GM23338 (cell line): ENCODE data around the gene CDKN3. TPM values are rescaled to one million over a fixed set of nuclear protein-coding genes. Genes with fewer than 3 reads are reported as not detected.
"Not testable (repeated sequence)": the region's sequence is repeated elsewhere in the genome, so short reads cannot be mapped to it uniquely, and the experiment has no call there.

Experiments
- ATAC-seq: fragments of 200-7000 bp; cut with Tn5 transposase; 3 replicates; pipeline ENCODE4 v1.9.1; 2020
- DNase-seq: peaks from one replicate; pipeline ENCODE4 v3.0.0-alpha.2; 2015; ENCODE audit warnings: low spot score
- H2AFZ ChIP-seq: fragments of 200-600 bp; sonication (generic); 2 replicates; pipeline ENCODE4 v1.8.0; 2016; ENCODE audit warnings: antibody characterized with exemption, mild to moderate bottlenecking, moderate library complexity
- H3F3A ChIP-seq: fragments of 200-600 bp; sonication (generic); replicated peaks from 2 replicates; pipeline ENCODE4 v1.8.0; 2017; ENCODE audit warnings: antibody characterized with exemption, mixed run types, low read depth
- H3K27ac ChIP-seq: fragments of 200-600 bp; sonication (generic); 2 replicates; pipeline ENCODE4 v1.6.1; 2016; ENCODE audit warnings: low read depth
- H3K27me3 ChIP-seq: fragments of 200-600 bp; sonication (generic); 2 replicates; pipeline ENCODE4 v1.8.0; 2016; ENCODE audit warnings: mild to moderate bottlenecking, mixed run types, moderate library complexity; ENCODE audit not compliant: insufficient read depth
- H3K36me3 ChIP-seq: fragments of 200-600 bp; sonication (generic); 2 replicates; pipeline ENCODE4 v1.8.0; 2016; ENCODE audit warnings: mild to moderate bottlenecking; ENCODE audit not compliant: insufficient read depth
- H3K4me1 ChIP-seq: fragments of 200-600 bp; sonication (generic); 2 replicates; pipeline ENCODE4 v1.8.0; 2016; ENCODE audit warnings: mild to moderate bottlenecking, moderate library complexity; ENCODE audit not compliant: insufficient read depth
- H3K4me2 ChIP-seq: fragments of 200-600 bp; sonication (generic); 2 replicates; pipeline ENCODE4 v1.7.1; 2017; ENCODE audit warnings: mixed run types
- H3K4me3 ChIP-seq: fragments of 200-600 bp; sonication (generic); 2 replicates; pipeline ENCODE4 v1.6.1; 2016; ENCODE audit warnings: mixed run types
- H3K79me2 ChIP-seq: fragments of 200-600 bp; sonication (generic); replicated peaks from 2 replicates; pipeline ENCODE4 v1.8.0; 2017; ENCODE audit warnings: mild to moderate bottlenecking; ENCODE audit not compliant: insufficient read depth
- H3K9me2 ChIP-seq: fragments of 200-600 bp; sonication (generic); 2 replicates; pipeline ENCODE4 v1.8.0; 2017; ENCODE audit not compliant: insufficient read depth
- H4K20me1 ChIP-seq: fragments of 200-600 bp; sonication (generic); replicated peaks from 2 replicates; pipeline ENCODE4 v1.8.0; 2017; ENCODE audit warnings: mild to moderate bottlenecking; ENCODE audit not compliant: insufficient read depth
- H3K27ac Mint-ChIP-seq: 2 replicates; pipeline ENCODE4 v1.8.0; 2020; ENCODE audit warnings: inconsistent platforms, mild to moderate bottlenecking, moderate library complexity, mixed read lengths
- H3K27me3 Mint-ChIP-seq: 3 replicates; pipeline ENCODE4 v1.8.0; 2022; ENCODE audit warnings: low read depth, mild to moderate bottlenecking, moderate library complexity, mixed read lengths, inconsistent platforms; ENCODE audit not compliant: insufficient read depth, poor library complexity
- H3K36me3 Mint-ChIP-seq: 3 replicates; pipeline ENCODE4 v1.8.0; 2021; ENCODE audit warnings: low read depth, mild to moderate bottlenecking, inconsistent platforms, moderate library complexity, mixed read lengths
- H3K4me1 Mint-ChIP-seq: 3 replicates; pipeline ENCODE4 v1.8.0; 2020; ENCODE audit warnings: mild to moderate bottlenecking, inconsistent platforms, mixed read lengths
- H3K4me3 Mint-ChIP-seq: 3 replicates; pipeline ENCODE4 v1.8.0; 2021; ENCODE audit warnings: moderate library complexity, mild to moderate bottlenecking, inconsistent platforms, mixed read lengths
- H3K9me3 Mint-ChIP-seq: 3 replicates; pipeline ENCODE4 v1.8.0; 2020; ENCODE audit warnings: moderate library complexity, mild to moderate bottlenecking, inconsistent platforms, mixed read lengths
- CREB1 ChIP-seq: fragments of 250-450 bp; sonication (Bioruptor Pico); IDR thresholded peaks from 2 replicates; pipeline ENCODE4 v1.5.0; 2020; ENCODE audit warnings: low read depth, mild to moderate bottlenecking, moderate library complexity
- EZH2 ChIP-seq: fragments of 200-600 bp; sonication (generic); IDR thresholded peaks from one replicate; pipeline ENCODE4 v1.8.0; 2017; ENCODE audit warnings: antibody characterized with exemption, mild to moderate bottlenecking, low read depth; ENCODE audit not compliant: unreplicated experiment
- NANOG ChIP-seq: IDR thresholded peaks from 2 replicates; pipeline ENCODE4 v1.6.1; 2016; ENCODE audit warnings: antibody characterized with exemption, borderline replicate concordance
- ZNF114 ChIP-seq: fragments of 250-450 bp; sonication (Bioruptor Pico); IDR thresholded peaks from 2 replicates; pipeline ENCODE4 v1.5.0; 2020; ENCODE audit warnings: mild to moderate bottlenecking, moderate library complexity
- ZNF331 ChIP-seq: fragments of 250-450 bp; sonication (Bioruptor Pico); IDR thresholded peaks from 2 replicates; pipeline ENCODE4 v1.5.0; 2020; ENCODE audit warnings: low read depth, mild to moderate bottlenecking, moderate library complexity
- polyA plus RNA-seq: library from polyadenylated mRNA; unstranded; fragments of >200 nt; fragmentation: Nextera tagmentation; extraction: Ambion mirVana; gene quantifications from 2 replicates; pipeline ENCODE4 v1.2.1, GENCODE V29; 2016
- total RNA-seq: library from RNA; depleted of rRNA; stranded (reverse); fragments of >200 nt; shearing (Covaris generic); gene quantifications from 2 replicates; pipeline ENCODE4 v1.2.3, GENCODE V29; 2014
- TF ChIP-seq, protein P1 (sequence below): fragments of 250-450 bp; sonication (Bioruptor Pico); IDR thresholded peaks from 2 replicates; pipeline ENCODE4 v1.5.0; 2020; ENCODE audit warnings: mild to moderate bottlenecking, moderate library complexity
- TF ChIP-seq, protein P2 (sequence below): IDR thresholded peaks from 2 replicates; pipeline ENCODE4 v1.6.1; 2016; ENCODE audit warnings: antibody characterized with exemption
- TF ChIP-seq, protein P3 (sequence below): IDR thresholded peaks from one replicate; pipeline ENCODE4 v1.6.1; 2018; ENCODE audit warnings: antibody characterized with exemption; ENCODE audit not compliant: unreplicated experiment

CDKN3 gene
- total and polyA plus RNA-seq, 2 experiments from 2014 or later = 36.3 to 97.4 TPM

DNA sequence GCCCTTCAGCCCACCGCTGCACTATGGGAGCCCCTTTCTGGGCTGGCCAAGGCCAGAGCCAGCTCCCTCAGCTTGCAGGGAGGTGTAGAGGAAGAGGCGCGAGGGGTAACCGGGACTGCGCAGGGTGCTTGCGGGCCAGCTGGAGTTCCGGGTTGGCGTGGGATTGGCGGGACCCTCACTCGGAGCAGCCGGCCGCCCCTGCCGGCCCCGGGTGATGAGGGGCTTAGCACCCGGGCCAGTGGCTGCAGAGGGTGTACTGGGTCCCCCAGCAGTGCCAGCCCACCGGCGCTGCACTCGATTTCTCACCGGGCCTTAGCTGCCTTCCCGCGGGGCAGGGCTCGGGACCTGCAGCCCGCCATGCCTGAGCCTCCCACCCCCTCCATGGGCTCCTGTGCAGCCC lies 46.2 kb downstream of the CDKN3 start:
- H3K27me3 Mint-ChIP-seq, H3K36me3 ChIP-seq, H3K27me3 ChIP-seq, H3K4me3 ChIP-seq, H3K27ac Mint-ChIP-seq, H3K27ac ChIP-seq, DNase-seq, H4K20me1 ChIP-seq, H3K4me2 ChIP-seq, H3K9me2 ChIP-seq, H3K4me3 Mint-ChIP-seq, ATAC-seq, H3F3A ChIP-seq, H3K9me3 Mint-ChIP-seq, H2AFZ ChIP-seq: not testable (repeated sequence)
- Histone ChIP-seq H3K4me1 (peaks cover 19% of the 10 kb centered on the region), H3K79me2 (peaks cover 27% of the 10 kb centered on the region)
- peaks cover 23% of the 10 kb centered on the region for H3K4me1 Mint-ChIP-seq
- H3K36me3 Mint-ChIP-seq = peaks cover 15% of the 10 kb centered on the region; the same call in 2 of the 3 replicates

DNA sequence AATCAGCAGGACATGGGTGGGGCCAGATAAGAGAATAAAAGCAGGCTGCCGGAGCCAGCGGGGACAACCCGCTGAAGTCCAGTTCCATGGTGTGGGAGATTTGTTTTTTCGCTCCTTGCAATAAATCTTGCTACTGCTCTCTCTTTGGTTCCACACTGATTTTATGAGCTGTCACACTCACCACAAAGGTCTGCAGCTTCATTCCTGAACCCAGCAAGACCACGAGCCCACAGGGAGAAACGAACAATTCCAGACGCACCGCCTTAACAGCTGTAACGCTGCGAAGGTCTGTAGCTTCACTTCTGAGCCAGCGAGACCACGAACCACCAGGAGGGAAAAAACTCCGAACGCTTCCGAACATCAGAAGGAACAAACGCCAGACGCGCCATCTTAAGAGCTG lies 47.2 kb downstream of the CDKN3 start:
- DNase-seq = no peak
- Histone ChIP-seq H3K36me3 (no peaks in the 10 kb centered on the region), H3K27ac (no peak overlapping the region), H3K4me3 (no peak overlapping the region), H3K9me2 (no peaks in the 10 kb centered on the region), H3F3A (0 out of 2 replicates have a peak, but pooled peaks cover 4% of the 10 kb centered on the region), H3K79me2 (peaks cover 17% of the 10 kb centered on the region), H4K20me1 (no peaks in the 10 kb centered on the region), H3K4me2 (no peak overlapping the region), H3K4me1 (peaks cover 9% of the 10 kb centered on the region), H2AFZ (no peak overlapping the region), H3K27me3 (no peaks in the 10 kb centered on the region)
- no peak for ATAC-seq
- no peaks in the 10 kb centered on the region for H3K9me3 Mint-ChIP-seq
- H3K27ac Mint-ChIP-seq = no peak overlapping the region
- H3K27me3 Mint-ChIP-seq = peaks cover 8% of the 10 kb centered on the region
- H3K4me1 Mint-ChIP-seq = peaks cover 16% of the 10 kb centered on the region
- H3K36me3 Mint-ChIP-seq = peaks cover 10% of the 10 kb centered on the region; the same call in 2 of the 3 replicates
- TF ChIP-seq ZNF331 (no peak), NANOG (no peak), CREB1 (no peak), EZH2 (no peak), ZNF114 (no peak)
- TF ChIP-seq, protein P1, sequence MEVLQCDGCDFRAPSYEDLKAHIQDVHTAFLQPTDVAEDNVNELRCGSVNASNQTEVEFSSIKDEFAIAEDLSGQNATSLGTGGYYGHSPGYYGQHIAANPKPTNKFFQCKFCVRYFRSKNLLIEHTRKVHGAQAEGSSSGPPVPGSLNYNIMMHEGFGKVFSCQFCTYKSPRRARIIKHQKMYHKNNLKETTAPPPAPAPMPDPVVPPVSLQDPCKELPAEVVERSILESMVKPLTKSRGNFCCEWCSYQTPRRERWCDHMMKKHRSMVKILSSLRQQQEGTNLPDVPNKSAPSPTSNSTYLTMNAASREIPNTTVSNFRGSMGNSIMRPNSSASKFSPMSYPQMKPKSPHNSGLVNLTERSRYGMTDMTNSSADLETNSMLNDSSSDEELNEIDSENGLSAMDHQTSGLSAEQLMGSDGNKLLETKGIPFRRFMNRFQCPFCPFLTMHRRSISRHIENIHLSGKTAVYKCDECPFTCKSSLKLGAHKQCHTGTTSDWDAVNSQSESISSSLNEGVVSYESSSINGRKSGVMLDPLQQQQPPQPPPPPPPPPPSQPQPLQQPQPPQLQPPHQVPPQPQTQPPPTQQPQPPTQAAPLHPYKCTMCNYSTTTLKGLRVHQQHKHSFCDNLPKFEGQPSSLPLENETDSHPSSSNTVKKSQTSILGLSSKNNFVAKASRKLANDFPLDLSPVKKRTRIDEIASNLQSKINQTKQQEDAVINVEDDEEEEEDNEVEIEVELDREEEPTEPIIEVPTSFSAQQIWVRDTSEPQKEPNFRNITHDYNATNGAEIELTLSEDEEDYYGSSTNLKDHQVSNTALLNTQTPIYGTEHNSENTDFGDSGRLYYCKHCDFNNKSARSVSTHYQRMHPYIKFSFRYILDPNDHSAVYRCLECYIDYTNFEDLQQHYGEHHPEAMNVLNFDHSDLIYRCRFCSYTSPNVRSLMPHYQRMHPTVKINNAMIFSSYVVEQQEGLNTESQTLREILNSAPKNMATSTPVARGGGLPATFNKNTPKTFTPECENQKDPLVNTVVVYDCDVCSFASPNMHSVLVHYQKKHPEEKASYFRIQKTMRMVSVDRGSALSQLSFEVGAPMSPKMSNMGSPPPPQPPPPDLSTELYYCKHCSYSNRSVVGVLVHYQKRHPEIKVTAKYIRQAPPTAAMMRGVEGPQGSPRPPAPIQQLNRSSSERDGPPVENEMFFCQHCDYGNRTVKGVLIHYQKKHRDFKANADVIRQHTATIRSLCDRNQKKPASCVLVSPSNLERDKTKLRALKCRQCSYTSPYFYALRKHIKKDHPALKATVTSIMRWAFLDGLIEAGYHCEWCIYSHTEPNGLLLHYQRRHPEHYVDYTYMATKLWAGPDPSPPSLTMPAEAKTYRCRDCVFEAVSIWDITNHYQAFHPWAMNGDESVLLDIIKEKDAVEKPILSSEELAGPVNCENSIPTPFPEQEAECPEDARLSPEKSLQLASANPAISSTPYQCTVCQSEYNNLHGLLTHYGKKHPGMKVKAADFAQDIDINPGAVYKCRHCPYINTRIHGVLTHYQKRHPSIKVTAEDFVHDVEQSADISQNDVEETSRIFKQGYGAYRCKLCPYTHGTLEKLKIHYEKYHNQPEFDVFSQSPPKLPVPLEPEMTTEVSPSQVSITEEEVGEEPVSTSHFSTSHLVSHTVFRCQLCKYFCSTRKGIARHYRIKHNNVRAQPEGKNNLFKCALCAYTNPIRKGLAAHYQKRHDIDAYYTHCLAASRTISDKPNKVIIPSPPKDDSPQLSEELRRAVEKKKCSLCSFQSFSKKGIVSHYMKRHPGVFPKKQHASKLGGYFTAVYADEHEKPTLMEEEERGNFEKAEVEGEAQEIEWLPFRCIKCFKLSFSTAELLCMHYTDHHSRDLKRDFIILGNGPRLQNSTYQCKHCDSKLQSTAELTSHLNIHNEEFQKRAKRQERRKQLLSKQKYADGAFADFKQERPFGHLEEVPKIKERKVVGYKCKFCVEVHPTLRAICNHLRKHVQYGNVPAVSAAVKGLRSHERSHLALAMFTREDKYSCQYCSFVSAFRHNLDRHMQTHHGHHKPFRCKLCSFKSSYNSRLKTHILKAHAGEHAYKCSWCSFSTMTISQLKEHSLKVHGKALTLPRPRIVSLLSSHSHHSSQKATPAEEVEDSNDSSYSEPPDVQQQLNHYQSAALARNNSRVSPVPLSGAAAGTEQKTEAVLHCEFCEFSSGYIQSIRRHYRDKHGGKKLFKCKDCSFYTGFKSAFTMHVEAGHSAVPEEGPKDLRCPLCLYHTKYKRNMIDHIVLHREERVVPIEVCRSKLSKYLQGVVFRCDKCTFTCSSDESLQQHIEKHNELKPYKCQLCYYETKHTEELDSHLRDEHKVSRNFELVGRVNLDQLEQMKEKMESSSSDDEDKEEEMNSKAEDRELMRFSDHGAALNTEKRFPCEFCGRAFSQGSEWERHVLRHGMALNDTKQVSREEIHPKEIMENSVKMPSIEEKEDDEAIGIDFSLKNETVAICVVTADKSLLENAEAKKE = no peak
- TF ChIP-seq, protein P2, sequence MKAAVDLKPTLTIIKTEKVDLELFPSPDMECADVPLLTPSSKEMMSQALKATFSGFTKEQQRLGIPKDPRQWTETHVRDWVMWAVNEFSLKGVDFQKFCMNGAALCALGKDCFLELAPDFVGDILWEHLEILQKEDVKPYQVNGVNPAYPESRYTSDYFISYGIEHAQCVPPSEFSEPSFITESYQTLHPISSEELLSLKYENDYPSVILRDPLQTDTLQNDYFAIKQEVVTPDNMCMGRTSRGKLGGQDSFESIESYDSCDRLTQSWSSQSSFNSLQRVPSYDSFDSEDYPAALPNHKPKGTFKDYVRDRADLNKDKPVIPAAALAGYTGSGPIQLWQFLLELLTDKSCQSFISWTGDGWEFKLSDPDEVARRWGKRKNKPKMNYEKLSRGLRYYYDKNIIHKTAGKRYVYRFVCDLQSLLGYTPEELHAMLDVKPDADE = no peak
- TF ChIP-seq, protein P3, sequence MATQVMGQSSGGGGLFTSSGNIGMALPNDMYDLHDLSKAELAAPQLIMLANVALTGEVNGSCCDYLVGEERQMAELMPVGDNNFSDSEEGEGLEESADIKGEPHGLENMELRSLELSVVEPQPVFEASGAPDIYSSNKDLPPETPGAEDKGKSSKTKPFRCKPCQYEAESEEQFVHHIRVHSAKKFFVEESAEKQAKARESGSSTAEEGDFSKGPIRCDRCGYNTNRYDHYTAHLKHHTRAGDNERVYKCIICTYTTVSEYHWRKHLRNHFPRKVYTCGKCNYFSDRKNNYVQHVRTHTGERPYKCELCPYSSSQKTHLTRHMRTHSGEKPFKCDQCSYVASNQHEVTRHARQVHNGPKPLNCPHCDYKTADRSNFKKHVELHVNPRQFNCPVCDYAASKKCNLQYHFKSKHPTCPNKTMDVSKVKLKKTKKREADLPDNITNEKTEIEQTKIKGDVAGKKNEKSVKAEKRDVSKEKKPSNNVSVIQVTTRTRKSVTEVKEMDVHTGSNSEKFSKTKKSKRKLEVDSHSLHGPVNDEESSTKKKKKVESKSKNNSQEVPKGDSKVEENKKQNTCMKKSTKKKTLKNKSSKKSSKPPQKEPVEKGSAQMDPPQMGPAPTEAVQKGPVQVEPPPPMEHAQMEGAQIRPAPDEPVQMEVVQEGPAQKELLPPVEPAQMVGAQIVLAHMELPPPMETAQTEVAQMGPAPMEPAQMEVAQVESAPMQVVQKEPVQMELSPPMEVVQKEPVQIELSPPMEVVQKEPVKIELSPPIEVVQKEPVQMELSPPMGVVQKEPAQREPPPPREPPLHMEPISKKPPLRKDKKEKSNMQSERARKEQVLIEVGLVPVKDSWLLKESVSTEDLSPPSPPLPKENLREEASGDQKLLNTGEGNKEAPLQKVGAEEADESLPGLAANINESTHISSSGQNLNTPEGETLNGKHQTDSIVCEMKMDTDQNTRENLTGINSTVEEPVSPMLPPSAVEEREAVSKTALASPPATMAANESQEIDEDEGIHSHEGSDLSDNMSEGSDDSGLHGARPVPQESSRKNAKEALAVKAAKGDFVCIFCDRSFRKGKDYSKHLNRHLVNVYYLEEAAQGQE = no peak
- H3K4me3 Mint-ChIP-seq = no peak overlapping the region
